GM23248 (cell line): ENCODE data around the gene LEKR1.

Experiments
- EZH2 ChIP-seq: fragments of 200-600 bp; sonication (generic); IDR thresholded peaks from 2 replicates; pipeline ENCODE4 v1.6.1; 2018; ENCODE audit warnings: antibody characterized with exemption, mild to moderate bottlenecking; ENCODE audit not compliant: insufficient read depth, poor library complexity, severe bottlenecking
- EZH2phosphoT487 ChIP-seq: fragments of 200-600 bp; sonication (generic); IDR thresholded peaks from 2 replicates; pipeline ENCODE4 v1.6.1; 2018; ENCODE audit warnings: antibody characterized with exemption, moderate library complexity, mild to moderate bottlenecking, low read depth; ENCODE audit not compliant: insufficient read depth

GRCh38 chr3:157051055-157051454 lies 224.9 kb downstream of the LEKR1 start:
- TF ChIP-seq EZH2 = no peak
- TF ChIP-seq EZH2phosphoT487 = no peak
